ENCODE results near the gene SYNGR1.

SYNGR1 gene

GRCh38 chr22:39350757-39351688, 1.2 kb downstream of the SYNGR1 start:
- Histone ChIP-seq H3K36me3 (ENCODE audit: control insufficient read depth, insufficient read depth, low read length) (no peaks in the 10 kb centered on the region), H3K9ac (no peak overlapping the region), H3K27ac (no peak overlapping the region), H3K4me2 (ENCODE audit: low read length) (peak overlapping the region; percentile 78), H3K4me3 (ENCODE audit: low read depth, low read length) (peak overlapping the region; percentile 75), H2AFZ (peak overlapping the region; percentile 89), H3K9me3 (ENCODE audit: control insufficient read depth, low read length) (no peaks in the 10 kb centered on the region), H3K79me2 (no peaks in the 10 kb centered on the region), H3K27me3 (ENCODE audit: control insufficient read depth, insufficient read depth, low read length) (no peaks in the 10 kb centered on the region), H3K4me1 (no peaks in the 10 kb centered on the region)
- TF ChIP-seq CTCF (IDR thresholded peaks at IDR 0.05) = no peak

GRCh38 chr22:39351689-39352214, 2.0 kb downstream of the SYNGR1 start:
- TF ChIP-seq CTCF (IDR thresholded peaks at IDR 0.05) = no peak
- Histone ChIP-seq H3K9ac (no peak overlapping the region), H3K27me3 (ENCODE audit: control insufficient read depth, insufficient read depth, low read length) (no peaks in the 10 kb centered on the region), H3K79me2 (no peaks in the 10 kb centered on the region), H3K4me1 (no peaks in the 10 kb centered on the region), H3K4me3 (ENCODE audit: low read depth, low read length) (no peak overlapping the region), H3K4me2 (ENCODE audit: low read length) (no peak overlapping the region), H3K36me3 (ENCODE audit: control insufficient read depth, insufficient read depth, low read length) (no peaks in the 10 kb centered on the region), H3K9me3 (ENCODE audit: control insufficient read depth, low read length) (no peaks in the 10 kb centered on the region), H2AFZ (no peak overlapping the region), H3K27ac (no peak overlapping the region)

GRCh38 chr22:39352306-39352891, 2.6 kb downstream of the SYNGR1 start:
- Histone ChIP-seq H3K27me3 (ENCODE audit: control insufficient read depth, insufficient read depth, low read length) (no peaks in the 10 kb centered on the region), H3K9ac (no peak overlapping the region), H3K27ac (no peak overlapping the region), H3K4me3 (ENCODE audit: low read depth, low read length) (no peak overlapping the region), H3K9me3 (ENCODE audit: control insufficient read depth, low read length) (no peaks in the 10 kb centered on the region), H3K4me1 (no peaks in the 10 kb centered on the region), H3K79me2 (no peaks in the 10 kb centered on the region), H2AFZ (no peak overlapping the region), H3K36me3 (ENCODE audit: control insufficient read depth, insufficient read depth, low read length) (no peaks in the 10 kb centered on the region), H3K4me2 (ENCODE audit: low read length) (no peak overlapping the region)
- TF ChIP-seq CTCF (IDR thresholded peaks at IDR 0.05) = no peak

DNA sequence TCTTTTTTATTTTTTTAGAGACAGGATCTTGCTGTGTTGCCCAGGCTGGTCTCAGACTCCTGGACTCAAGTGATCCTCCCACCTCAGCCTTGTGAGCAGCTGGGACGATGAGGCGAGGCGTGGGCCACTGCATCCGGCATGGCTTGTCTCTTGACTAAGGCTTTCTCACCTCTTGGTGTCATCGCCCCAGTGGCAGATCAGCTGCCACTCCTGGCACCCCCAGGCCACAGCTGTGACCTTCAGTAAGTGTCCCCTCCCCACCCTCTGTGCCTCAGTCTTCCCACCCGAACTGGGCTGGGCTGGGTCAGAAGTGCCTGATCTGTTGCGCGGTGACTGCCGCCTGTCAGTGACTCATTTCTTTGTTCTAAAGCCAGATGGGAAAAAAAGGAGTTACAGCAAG, 3.6 kb downstream of the SYNGR1 start:
- Histone ChIP-seq H3K4me1 (no peaks in the 10 kb centered on the region), H3K9ac (no peak overlapping the region), H3K27ac (no peak overlapping the region), H3K9me3 (ENCODE audit: control insufficient read depth, low read length) (no peaks in the 10 kb centered on the region), H3K36me3 (ENCODE audit: control insufficient read depth, insufficient read depth, low read length) (no peaks in the 10 kb centered on the region), H2AFZ (no peak overlapping the region), H3K79me2 (no peaks in the 10 kb centered on the region), H3K4me2 (ENCODE audit: low read length) (no peak overlapping the region), H3K4me3 (ENCODE audit: low read depth, low read length) (no peak overlapping the region), H3K27me3 (ENCODE audit: control insufficient read depth, insufficient read depth, low read length) (no peaks in the 10 kb centered on the region)
- no peak for TF ChIP-seq CTCF (IDR thresholded peaks at IDR 0.05)

Data from parathyroid adenoma (tissue), 2 donors.